ENCODE measurements around the gene TM7SF2. TPM values are rescaled to one million over a fixed set of nuclear protein-coding genes. Genes with fewer than 3 reads are reported as not detected.
A peak's percentile ranks its signal among the peaks of the same experiment; 100 is the strongest.

The TM7SF2 gene
- total RNA-seq, 1 experiment from 2014 or later, result 37.8 TPM

DNA sequence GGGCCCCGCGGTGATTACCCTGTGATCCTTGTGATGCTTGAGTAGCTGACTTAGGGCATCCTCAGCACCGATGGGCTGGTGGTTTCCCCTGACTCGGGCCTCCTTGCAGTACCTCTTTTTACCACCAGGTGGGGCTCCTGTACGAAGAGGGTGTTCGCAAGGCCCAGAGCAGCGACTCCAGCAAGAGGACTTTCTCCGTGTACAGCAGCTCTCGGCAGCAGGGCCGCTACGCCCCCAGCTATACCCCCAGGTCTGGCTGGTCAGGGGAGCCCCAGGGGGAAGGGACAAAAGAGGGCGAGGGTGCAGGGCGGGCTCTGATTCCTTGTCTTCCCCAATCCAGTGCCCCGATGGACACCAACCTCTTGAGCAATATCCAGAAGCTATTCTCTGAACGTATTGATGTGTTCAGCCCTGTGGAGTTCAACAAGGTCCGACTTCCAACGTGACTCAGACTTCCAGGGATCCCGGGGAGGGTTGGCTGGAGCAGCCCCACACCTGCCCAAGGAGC, 1.3 kb upstream of the TM7SF2 start:
- Histone ChIP-seq H3K27ac (ENCODE audit: low read depth, low read length, poor library complexity, severe bottlenecking) (peak overlapping the region; percentile 47), H3K36me3 (ENCODE audit: insufficient read depth, low read length, poor library complexity, severe bottlenecking) (no peaks in the 10 kb centered on the region), H3K4me1 (ENCODE audit: insufficient read depth, low read length, poor library complexity, severe bottlenecking) (peaks cover 17% of the 10 kb centered on the region), H3K9me3 (ENCODE audit: low read depth, low read length, poor library complexity, severe bottlenecking) (no peaks in the 10 kb centered on the region), H3K4me3 (ENCODE audit: low read depth, low read length, poor library complexity, severe bottlenecking) (no peak overlapping the region), H3K27me3 (replicated peaks; ENCODE audit: insufficient read depth, low read depth, low read length, poor library complexity) (no peaks in the 10 kb centered on the region)
- peak; percentile 93 for DNase-seq (ENCODE audit: low spot score)
- intact Hi-C loops (cut with micrococcal nuclease; ENCODE audit: unreplicated experiment), result loop anchor here (2.0 to 10.0 kb wide), 2 partner anchors 326 to 400 kb away; no protein-coding TSS in a partner anchor
- POLR2A ChIA-PET (ENCODE audit: low non-redundant PET), result interaction anchor here (0.6 kb wide), 1 partner anchor 11 kb away, joined by 3 read pairs; no protein-coding TSS in a partner anchor
- no TSS peak for BruUV-seq (replicated peaks)
- TF ChIP-seq, protein P1, sequence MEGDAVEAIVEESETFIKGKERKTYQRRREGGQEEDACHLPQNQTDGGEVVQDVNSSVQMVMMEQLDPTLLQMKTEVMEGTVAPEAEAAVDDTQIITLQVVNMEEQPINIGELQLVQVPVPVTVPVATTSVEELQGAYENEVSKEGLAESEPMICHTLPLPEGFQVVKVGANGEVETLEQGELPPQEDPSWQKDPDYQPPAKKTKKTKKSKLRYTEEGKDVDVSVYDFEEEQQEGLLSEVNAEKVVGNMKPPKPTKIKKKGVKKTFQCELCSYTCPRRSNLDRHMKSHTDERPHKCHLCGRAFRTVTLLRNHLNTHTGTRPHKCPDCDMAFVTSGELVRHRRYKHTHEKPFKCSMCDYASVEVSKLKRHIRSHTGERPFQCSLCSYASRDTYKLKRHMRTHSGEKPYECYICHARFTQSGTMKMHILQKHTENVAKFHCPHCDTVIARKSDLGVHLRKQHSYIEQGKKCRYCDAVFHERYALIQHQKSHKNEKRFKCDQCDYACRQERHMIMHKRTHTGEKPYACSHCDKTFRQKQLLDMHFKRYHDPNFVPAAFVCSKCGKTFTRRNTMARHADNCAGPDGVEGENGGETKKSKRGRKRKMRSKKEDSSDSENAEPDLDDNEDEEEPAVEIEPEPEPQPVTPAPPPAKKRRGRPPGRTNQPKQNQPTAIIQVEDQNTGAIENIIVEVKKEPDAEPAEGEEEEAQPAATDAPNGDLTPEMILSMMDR (conservative IDR thresholded peaks at IDR 0.05; ENCODE audit: low read depth, low read length), result peak; percentile 96
- no peak for TF ChIP-seq EZH2 (IDR thresholded peaks at IDR 0.05; ENCODE audit: borderline replicate concordance, low read depth, low read length, poor library complexity, severe bottlenecking)
- CTCF ChIA-PET, result interaction anchor here (0.5 to 1.3 kb wide), 6 partner anchors 11 to 1260 kb away, joined by 3 to 15 read pairs (median 5); partner anchors contain the start of genes FAU and MRPL49

DNA sequence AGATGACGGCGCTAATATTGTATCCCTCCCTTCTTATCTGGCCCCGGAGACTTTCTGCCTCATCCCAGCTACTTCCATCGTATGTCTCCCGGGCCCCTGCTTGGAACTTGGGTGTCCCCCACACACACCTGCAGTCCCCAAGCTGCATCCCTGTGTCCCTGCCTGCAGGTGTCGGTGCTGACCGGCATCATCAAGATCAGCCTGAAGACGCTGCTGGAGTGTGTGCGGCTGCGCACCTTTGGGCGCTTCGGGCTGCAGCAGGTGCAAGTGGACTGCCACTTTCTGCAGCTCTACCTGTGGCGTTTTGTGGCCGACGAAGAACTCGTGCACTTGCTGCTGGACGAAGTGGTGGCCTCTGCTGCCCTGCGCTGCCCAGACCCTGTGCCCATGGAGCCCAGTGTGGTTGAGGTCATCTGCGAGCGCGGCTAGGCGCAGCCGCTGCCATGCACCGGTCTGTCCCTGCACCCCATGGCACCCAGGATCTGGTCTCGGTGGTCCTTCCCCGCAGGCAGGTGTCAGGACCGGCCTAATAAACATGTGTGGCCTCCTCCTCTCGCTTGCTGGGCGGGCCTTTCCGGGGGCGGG, 421 bp upstream of the TM7SF2 start:
- CTCF ChIA-PET, result interaction anchor here (0.5 to 1.9 kb wide), 15 partner anchors 10 to 1259 kb away, joined by 3 to 15 read pairs (median 3); partner anchors contain the start of genes FAU and MRPL49
- no peak for TF ChIP-seq EZH2 (IDR thresholded peaks at IDR 0.05; ENCODE audit: borderline replicate concordance, low read depth, low read length, poor library complexity, severe bottlenecking)
- intact Hi-C loops (cut with micrococcal nuclease; ENCODE audit: unreplicated experiment), result loop anchor here (2.0 to 10.0 kb wide), 2 partner anchors 326 to 400 kb away; no protein-coding TSS in a partner anchor
- BruUV-seq (replicated peaks), result no TSS peak
- peaks cover 22% of the 10 kb centered on the region for H3K4me1 ChIP-seq (ENCODE audit: insufficient read depth, low read length, poor library complexity, severe bottlenecking)
- peak overlapping the region; percentile 80 for H3K4me3 ChIP-seq (ENCODE audit: low read depth, low read length, poor library complexity, severe bottlenecking)
- DNase-seq (ENCODE audit: low spot score), result no peak
- no peak overlapping the region for H3K27ac ChIP-seq (ENCODE audit: low read depth, low read length, poor library complexity, severe bottlenecking)
- POLR2A ChIA-PET (ENCODE audit: low non-redundant PET), result interaction anchor here (0.6 to 0.7 kb wide), 2 partner anchors 11 to 12 kb away, joined by 3 to 4 read pairs; partner anchors contain the start of gene MRPL49
- no peaks in the 10 kb centered on the region for H3K27me3 ChIP-seq (replicated peaks; ENCODE audit: insufficient read depth, low read depth, low read length, poor library complexity)
- no peaks in the 10 kb centered on the region for H3K9me3 ChIP-seq (ENCODE audit: low read depth, low read length, poor library complexity, severe bottlenecking)
- peaks cover 5% of the 10 kb centered on the region for H3K36me3 ChIP-seq (ENCODE audit: insufficient read depth, low read length, poor library complexity, severe bottlenecking)

DNA sequence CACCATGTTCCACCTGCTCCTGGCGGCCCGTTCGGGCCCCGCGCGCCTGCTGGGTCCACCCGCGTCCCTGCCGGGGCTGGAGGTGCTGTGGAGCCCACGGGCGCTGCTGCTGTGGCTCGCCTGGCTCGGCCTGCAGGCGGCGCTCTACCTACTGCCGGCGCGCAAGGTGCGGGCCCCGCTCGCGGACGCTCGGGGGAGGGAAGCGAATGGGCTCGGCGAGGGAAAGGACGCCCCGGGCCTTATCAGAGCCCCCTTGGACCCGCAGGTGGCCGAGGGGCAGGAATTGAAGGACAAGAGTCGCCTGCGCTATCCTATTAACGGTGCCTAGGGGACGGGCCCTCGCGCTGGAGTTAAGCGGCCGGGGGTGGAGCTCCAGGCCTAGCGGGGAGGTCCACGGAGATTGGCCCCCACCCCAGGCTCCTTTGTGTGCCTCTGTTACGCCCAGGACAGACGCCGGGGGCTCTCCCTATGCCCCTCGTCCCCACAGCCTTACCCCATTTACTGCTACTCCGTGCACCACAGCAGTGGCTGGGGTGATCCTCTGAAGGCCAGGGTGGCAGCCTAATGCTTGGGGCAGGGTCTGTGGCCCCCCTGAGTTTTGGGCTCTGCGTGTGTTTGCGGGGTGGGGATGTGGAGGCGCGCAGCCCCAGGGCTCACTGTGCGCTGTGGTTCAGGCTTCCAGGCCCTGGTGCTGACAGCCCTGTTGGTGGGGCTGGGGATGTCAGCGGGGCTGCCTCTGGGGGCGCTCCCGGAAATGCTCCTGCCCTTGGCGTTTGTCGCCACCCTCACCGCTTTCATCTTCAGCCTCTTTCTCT, 1.1 kb downstream of the TM7SF2 start:
- no TSS peak for BruUV-seq (replicated peaks)
- intact Hi-C loops (cut with micrococcal nuclease; ENCODE audit: unreplicated experiment), result loop anchor here (10.0 kb wide), 1 partner anchor 328 kb away; no protein-coding TSS in a partner anchor

More for the DNA sequence above, 1.1 kb downstream of the TM7SF2 start:
- H3K36me3 ChIP-seq (ENCODE audit: insufficient read depth, low read length, poor library complexity, severe bottlenecking), result peaks cover 5% of the 10 kb centered on the region
- ChIA-PET POLR2A (ENCODE audit: low non-redundant PET) (no interaction called here), CTCF (interaction anchor here (0.6 to 1.9 kb wide), 8 partner anchors 8 to 203 kb away, joined by 3 to 8 read pairs (median 3); partner anchors contain the start of genes CAPN1, FAU and MRPL49)
- peak overlapping the region; percentile 80 for H3K4me3 ChIP-seq (ENCODE audit: low read depth, low read length, poor library complexity, severe bottlenecking)
- H3K27me3 ChIP-seq (replicated peaks; ENCODE audit: insufficient read depth, low read depth, low read length, poor library complexity), result no peaks in the 10 kb centered on the region
- TF ChIP-seq, protein P1 (conservative IDR thresholded peaks at IDR 0.05; ENCODE audit: low read depth, low read length), result peak; percentile 91
- TF ChIP-seq EZH2 (IDR thresholded peaks at IDR 0.05; ENCODE audit: borderline replicate concordance, low read depth, low read length, poor library complexity, severe bottlenecking), result no peak
- peak; percentile 81 for DNase-seq (ENCODE audit: low spot score)
- no peaks in the 10 kb centered on the region for H3K9me3 ChIP-seq (ENCODE audit: low read depth, low read length, poor library complexity, severe bottlenecking)
- H3K27ac ChIP-seq (ENCODE audit: low read depth, low read length, poor library complexity, severe bottlenecking), result peak overlapping the region; percentile 75
- peaks cover 27% of the 10 kb centered on the region for H3K4me1 ChIP-seq (ENCODE audit: insufficient read depth, low read length, poor library complexity, severe bottlenecking)
